SK-N-MC (cell line): ENCODE results near the gene ASIC3.

ENCODE experiments used
- EZH2 ChIP-seq: fragments of 200-600 bp; sonication (generic); IDR thresholded peaks from one replicate; pipeline ENCODE4 v1.6.1; 2017; ENCODE audit warnings: antibody characterized with exemption
- POLR2AphosphoS5 ChIP-seq: IDR thresholded peaks from 2 replicates; pipeline ENCODE4 v1.6.1; 2012; ENCODE audit warnings: mild to moderate bottlenecking, low read depth, low read length, borderline replicate concordance

DNA sequence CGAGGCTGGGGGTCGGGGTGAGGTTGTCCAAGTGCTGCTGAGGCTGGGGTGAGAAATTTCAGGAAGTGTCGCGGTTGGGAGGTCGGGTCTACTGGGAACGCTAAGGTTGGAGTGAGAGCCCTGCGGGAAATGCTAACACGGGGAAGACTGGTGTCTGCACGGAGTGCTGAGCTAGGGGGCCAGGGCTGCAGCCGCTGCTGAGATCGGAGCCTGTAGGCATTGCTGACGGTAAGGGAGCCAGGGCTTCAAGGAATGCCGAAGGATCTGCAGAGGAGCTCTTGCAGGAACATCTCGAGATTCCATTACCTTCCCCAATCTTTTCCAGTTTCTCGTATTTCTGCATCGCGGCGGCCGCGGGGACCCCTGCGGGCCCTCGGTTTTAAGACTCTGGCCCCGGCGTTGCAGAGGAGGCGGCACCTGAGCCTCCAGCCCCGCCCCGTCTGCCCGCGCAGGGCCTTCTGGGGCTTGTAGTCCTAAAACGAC lies 9.2 kb downstream of the ASIC3 start, which contains the start of gene CDK5:
- no peak for TF ChIP-seq EZH2
- no peak for TF ChIP-seq POLR2AphosphoS5
